ENCODE results near the gene TIMM29. TPM values are rescaled to one million over a fixed set of nuclear protein-coding genes. Genes with fewer than 3 reads are reported as not detected.

TIMM29 gene
- total RNA-seq, 1 experiment from 2014 or later = 30.4 TPM

GRCh38 chr19:10963865-10964264 is 35.3 kb downstream of the TIMM29 start:
- no TSS peak for BruUV-seq (replicated peaks)
- H3K4me1 Mint-ChIP-seq (ENCODE audit: low read depth, unreplicated experiment) = peaks cover 12% of the 10 kb centered on the region
- H3K4me3 ChIP-seq (ENCODE audit: low read depth, low read length) = no peak overlapping the region
- H3K27ac Mint-ChIP-seq (ENCODE audit: unreplicated experiment) = no peak overlapping the region
- no peak for DNase-seq
- H3K4me1 ChIP-seq = peaks cover 9% of the 10 kb centered on the region; the same call in 1 of the 2 replicates
- no peaks in the 10 kb centered on the region for H3K27me3 Mint-ChIP-seq (ENCODE audit: insufficient read depth, unreplicated experiment)
- H3K36me3 Mint-ChIP-seq (ENCODE audit: insufficient read depth, unreplicated experiment) = peaks cover 16% of the 10 kb centered on the region
- intact Hi-C loops (cut with micrococcal nuclease; ENCODE audit: unreplicated experiment) = no loop called here
- CTCF ChIA-PET = interaction anchor here (0.6 kb wide), 1 partner anchor 22 kb away, joined by 5 read pairs; no protein-coding TSS in a partner anchor
- no peak for TF ChIP-seq CTCF (IDR thresholded peaks at IDR 0.05; ENCODE audit: insufficient read depth in 1 of 2, low read depth in 1 of 2, low read length in 1 of 2, severe bottlenecking in 1 of 2, unreplicated experiment in 1 of 2)
- no peaks in the 10 kb centered on the region for H3K9me3 ChIP-seq
- no peak overlapping the region for H3K4me3 Mint-ChIP-seq (ENCODE audit: unreplicated experiment)
- no peaks in the 10 kb centered on the region for H3K27me3 ChIP-seq (replicated peaks; ENCODE audit: control insufficient read depth, insufficient read depth, low read length)
- POLR2A ChIA-PET = interaction anchor here (0.6 kb wide), 1 partner anchor 24 kb away, joined by 7 read pairs; no protein-coding TSS in a partner anchor
- no peaks in the 10 kb centered on the region for H3K9me3 Mint-ChIP-seq (ENCODE audit: unreplicated experiment)
- no peaks in the 10 kb centered on the region; the same call in 1 of the 2 replicates for H3K36me3 ChIP-seq (ENCODE audit: control insufficient read depth, insufficient read depth, low read length)

GRCh38 chr19:10964903-10965302 is 36.3 kb downstream of the TIMM29 start:
- Mint-ChIP-seq H3K36me3 (ENCODE audit: insufficient read depth, unreplicated experiment) (peaks cover 16% of the 10 kb centered on the region), H3K9me3 (ENCODE audit: unreplicated experiment) (no peaks in the 10 kb centered on the region), H3K4me3 (ENCODE audit: unreplicated experiment) (no peak overlapping the region), H3K27ac (ENCODE audit: unreplicated experiment) (no peak overlapping the region), H3K27me3 (ENCODE audit: insufficient read depth, unreplicated experiment) (no peaks in the 10 kb centered on the region), H3K4me1 (ENCODE audit: low read depth, unreplicated experiment) (peaks cover 12% of the 10 kb centered on the region)
- intact Hi-C loops (cut with micrococcal nuclease; ENCODE audit: unreplicated experiment) = no loop called here
- Histone ChIP-seq H3K27me3 (replicated peaks; ENCODE audit: control insufficient read depth, insufficient read depth, low read length) (no peaks in the 10 kb centered on the region), H3K4me1 (peaks cover 9% of the 10 kb centered on the region; the same call in 1 of the 2 replicates), H3K9me3 (no peaks in the 10 kb centered on the region), H3K4me3 (ENCODE audit: low read depth, low read length) (no peak overlapping the region), H3K36me3 (ENCODE audit: control insufficient read depth, insufficient read depth, low read length) (no peaks in the 10 kb centered on the region; the same call in 1 of the 2 replicates)
- BruUV-seq (replicated peaks) = no TSS peak
- no peak for TF ChIP-seq CTCF (IDR thresholded peaks at IDR 0.05; ENCODE audit: insufficient read depth in 1 of 2, low read depth in 1 of 2, low read length in 1 of 2, severe bottlenecking in 1 of 2, unreplicated experiment in 1 of 2)
- DNase-seq = no peak
- POLR2A ChIA-PET = no interaction called here
- CTCF ChIA-PET = no interaction called here

GRCh38 chr19:10965398-10965797 is 36.8 kb downstream of the TIMM29 start:
- POLR2A ChIA-PET = no interaction called here
- no peak for TF ChIP-seq CTCF (IDR thresholded peaks at IDR 0.05; ENCODE audit: insufficient read depth in 1 of 2, low read depth in 1 of 2, low read length in 1 of 2, severe bottlenecking in 1 of 2, unreplicated experiment in 1 of 2)
- Histone ChIP-seq H3K4me1 (peaks cover 9% of the 10 kb centered on the region; the same call in 1 of the 2 replicates), H3K9me3 (no peaks in the 10 kb centered on the region), H3K27me3 (replicated peaks; ENCODE audit: control insufficient read depth, insufficient read depth, low read length) (no peaks in the 10 kb centered on the region), H3K4me3 (ENCODE audit: low read depth, low read length) (no peak overlapping the region), H3K36me3 (ENCODE audit: control insufficient read depth, insufficient read depth, low read length) (no peaks in the 10 kb centered on the region; the same call in 1 of the 2 replicates)
- Mint-ChIP-seq H3K4me1 (ENCODE audit: low read depth, unreplicated experiment) (peaks cover 12% of the 10 kb centered on the region), H3K4me3 (ENCODE audit: unreplicated experiment) (no peak overlapping the region), H3K36me3 (ENCODE audit: insufficient read depth, unreplicated experiment) (peaks cover 17% of the 10 kb centered on the region), H3K27ac (ENCODE audit: unreplicated experiment) (no peak overlapping the region), H3K9me3 (ENCODE audit: unreplicated experiment) (no peaks in the 10 kb centered on the region), H3K27me3 (ENCODE audit: insufficient read depth, unreplicated experiment) (no peaks in the 10 kb centered on the region)
- no peak for DNase-seq
- CTCF ChIA-PET = no interaction called here
- no TSS peak for BruUV-seq (replicated peaks)
- intact Hi-C loops (cut with micrococcal nuclease; ENCODE audit: unreplicated experiment) = no loop called here
